A673 (cell line): Measurements from ENCODE around the gene OTOP3. TPM values are rescaled to one million over a fixed set of nuclear protein-coding genes. Genes with fewer than 3 reads are reported as not detected.

Experiments
- BruUV-seq: library from RNA; stranded (reverse); fragments of 400-500 nt; replicated peaks from 2 replicates; lab custom pipeline; 2021; lab: Mats Ljungman, UMichigan
- CTCF ChIA-PET: fragments of 300-600 bp; sonication (Branson Sonifier 250); formaldehyde crosslinking; loops from one replicate; lab custom pipeline; 2022; ENCODE audit warnings: antibody characterized with exemption; lab: Charles Lee
- POLR2A ChIA-PET: fragments of 300-600 bp; sonication (Branson Sonifier 250); formaldehyde crosslinking; loops from one replicate; lab custom pipeline; 2022; ENCODE audit warnings: antibody characterized with exemption; ENCODE audit not compliant: low non-redundant PET; lab: Charles Lee
- DNase-seq: peaks from one replicate; pipeline ENCODE4 v3.0.0-alpha.2; 2015; ENCODE audit warnings: low spot score
- H3K27ac ChIP-seq: fragments of 200-600 bp; sonication (generic); 2 replicates; pipeline ENCODE4 v1.5.1; 2016; ENCODE audit warnings: mixed run types, low read depth, mild to moderate bottlenecking, mixed read lengths, antibody characterized with exemption, low read length; ENCODE audit not compliant: poor library complexity, severe bottlenecking
- H3K27me3 ChIP-seq: fragments of 200-600 bp; sonication (generic); replicated peaks from 2 replicates; pipeline ENCODE4 v1.6.1; 2017; ENCODE audit warnings: mixed run types, low read depth, mild to moderate bottlenecking, mixed read lengths, antibody characterized with exemption, low read length; ENCODE audit not compliant: insufficient read depth, poor library complexity
- H3K36me3 ChIP-seq: fragments of 200-600 bp; sonication (generic); 2 replicates; pipeline ENCODE4 v1.6.1; 2016; ENCODE audit warnings: mixed run types, mild to moderate bottlenecking, mixed read lengths, antibody characterized with exemption, low read length; ENCODE audit not compliant: insufficient read depth, poor library complexity, severe bottlenecking
- H3K4me1 ChIP-seq: fragments of 200-600 bp; sonication (generic); 2 replicates; pipeline ENCODE4 v1.6.1; 2017; ENCODE audit warnings: mixed run types, mild to moderate bottlenecking, mixed read lengths, antibody characterized with exemption, low read length; ENCODE audit not compliant: insufficient read depth, poor library complexity, severe bottlenecking
- H3K4me3 ChIP-seq: fragments of 200-600 bp; sonication (generic); 2 replicates; pipeline ENCODE4 v1.5.1; 2016; ENCODE audit warnings: low read depth, mixed run types, mild to moderate bottlenecking, mixed read lengths, low read length; ENCODE audit not compliant: poor library complexity, severe bottlenecking
- H3K9me3 ChIP-seq: fragments of 200-600 bp; sonication (generic); 2 replicates; pipeline ENCODE4 v1.6.1; 2016; ENCODE audit warnings: mixed run types, low read depth, mild to moderate bottlenecking, mixed read lengths, antibody characterized with exemption, low read length; ENCODE audit not compliant: poor library complexity, severe bottlenecking
- EZH2 ChIP-seq: fragments of 200-600 bp; sonication (generic); IDR thresholded peaks from 2 replicates; pipeline ENCODE4 v1.6.1; 2017; ENCODE audit warnings: borderline replicate concordance, low read depth, mild to moderate bottlenecking, mixed read lengths, antibody characterized with exemption, low read length; ENCODE audit not compliant: poor library complexity, severe bottlenecking
- intact Hi-C: fragments of 100-400 bp; cut with micrococcal nuclease; formaldehyde crosslinking; loops from one replicate; pipeline ENCODE4 v1.10.0; 2022; ENCODE audit not compliant: unreplicated experiment
- total RNA-seq: library from RNA; stranded (reverse); gene quantifications from 2 replicates; pipeline ENCODE4 v1.2.3, GENCODE V29; 2021
- TF ChIP-seq, protein P1 (sequence below): fragments of 300-800, 200-600 bp; sonication (generic); conservative IDR thresholded peaks from 2 replicates; pipeline ENCODE4 v1.5.1; 2017; ENCODE audit warnings: low read depth, mild to moderate bottlenecking, antibody characterized with exemption, low read length, moderate library complexity, mixed read lengths

The OTOP3 gene
- total RNA-seq, 1 experiment from 2014 or later, result not detected

DNA sequence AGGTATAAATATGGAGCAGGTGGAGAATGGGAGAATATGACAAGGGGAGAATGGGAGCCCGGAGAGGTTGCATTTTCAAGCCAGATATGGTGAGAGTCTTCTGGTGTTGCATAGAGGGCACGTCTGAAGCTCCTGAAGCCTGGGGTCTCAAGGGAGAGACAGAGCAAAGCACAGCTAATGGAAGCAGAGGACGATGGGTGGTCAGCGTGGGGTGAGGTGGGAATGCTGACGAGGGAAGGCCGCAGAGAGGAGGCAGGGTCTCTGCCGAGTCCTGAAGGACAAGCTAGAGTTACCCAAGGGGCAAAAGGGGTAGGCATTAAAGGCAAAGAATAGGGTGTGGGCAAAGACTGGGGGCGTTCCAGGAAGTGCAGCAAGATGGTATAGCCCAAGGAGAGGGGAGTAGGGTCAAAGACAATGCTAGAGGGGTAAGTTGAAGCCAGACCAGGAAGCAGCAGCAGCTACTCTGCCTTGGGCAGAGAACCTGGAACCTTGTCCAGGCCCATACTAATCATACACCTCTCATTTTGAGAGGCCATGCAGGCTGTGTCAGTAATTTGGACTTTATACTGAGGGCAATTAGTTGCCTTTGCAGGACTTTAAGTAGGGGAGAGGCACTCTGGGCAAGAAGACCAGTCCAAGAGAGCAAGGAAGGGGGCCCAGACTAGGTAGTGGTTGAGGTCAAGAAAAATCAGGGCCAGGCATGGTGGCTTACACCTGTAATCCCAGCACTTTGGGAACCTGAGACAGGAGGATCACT lies 2.7 kb downstream of the OTOP3 start:
- Histone ChIP-seq H3K4me1 (no peaks in the 10 kb centered on the region), H3K27me3 (peaks cover 96% of the 10 kb centered on the region), H3K36me3 (no peaks in the 10 kb centered on the region), H3K4me3 (no peak overlapping the region), H3K9me3 (no peaks in the 10 kb centered on the region), H3K27ac (no peak overlapping the region)
- CTCF ChIA-PET, result no interaction called here
- DNase-seq, result no peak
- POLR2A ChIA-PET, result interaction anchor here (0.6 kb wide), 1 partner anchor 629 kb away, joined by 12 read pairs; no protein-coding TSS in a partner anchor
- BruUV-seq, result no TSS peak
- TF ChIP-seq, protein P1, sequence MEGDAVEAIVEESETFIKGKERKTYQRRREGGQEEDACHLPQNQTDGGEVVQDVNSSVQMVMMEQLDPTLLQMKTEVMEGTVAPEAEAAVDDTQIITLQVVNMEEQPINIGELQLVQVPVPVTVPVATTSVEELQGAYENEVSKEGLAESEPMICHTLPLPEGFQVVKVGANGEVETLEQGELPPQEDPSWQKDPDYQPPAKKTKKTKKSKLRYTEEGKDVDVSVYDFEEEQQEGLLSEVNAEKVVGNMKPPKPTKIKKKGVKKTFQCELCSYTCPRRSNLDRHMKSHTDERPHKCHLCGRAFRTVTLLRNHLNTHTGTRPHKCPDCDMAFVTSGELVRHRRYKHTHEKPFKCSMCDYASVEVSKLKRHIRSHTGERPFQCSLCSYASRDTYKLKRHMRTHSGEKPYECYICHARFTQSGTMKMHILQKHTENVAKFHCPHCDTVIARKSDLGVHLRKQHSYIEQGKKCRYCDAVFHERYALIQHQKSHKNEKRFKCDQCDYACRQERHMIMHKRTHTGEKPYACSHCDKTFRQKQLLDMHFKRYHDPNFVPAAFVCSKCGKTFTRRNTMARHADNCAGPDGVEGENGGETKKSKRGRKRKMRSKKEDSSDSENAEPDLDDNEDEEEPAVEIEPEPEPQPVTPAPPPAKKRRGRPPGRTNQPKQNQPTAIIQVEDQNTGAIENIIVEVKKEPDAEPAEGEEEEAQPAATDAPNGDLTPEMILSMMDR, result no peak
- no peak for TF ChIP-seq EZH2
- intact Hi-C loops, result no loop called here

DNA sequence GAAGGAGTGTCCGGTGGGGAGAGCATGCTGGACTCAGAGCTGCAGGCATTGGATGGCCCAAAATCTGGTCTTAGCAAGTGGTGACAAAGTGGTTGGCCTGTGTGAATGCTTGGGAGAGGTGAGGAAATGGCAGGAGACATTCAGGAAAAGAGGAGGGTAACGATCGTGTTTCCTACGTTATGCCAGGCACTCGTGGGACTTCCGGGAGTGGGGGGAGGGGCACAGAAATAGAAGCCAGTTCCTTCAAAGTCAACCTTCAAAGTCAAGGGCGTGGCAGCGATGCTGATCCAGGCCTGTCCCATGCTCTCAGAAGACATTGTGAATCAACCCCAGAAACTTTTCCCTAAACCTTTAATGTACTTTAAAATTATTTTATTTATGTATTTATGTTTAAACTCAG lies 3.8 kb downstream of the OTOP3 start:
- Histone ChIP-seq H3K27me3 (peaks cover 96% of the 10 kb centered on the region), H3K27ac (no peak overlapping the region), H3K9me3 (no peaks in the 10 kb centered on the region), H3K36me3 (no peaks in the 10 kb centered on the region), H3K4me3 (no peak overlapping the region), H3K4me1 (no peaks in the 10 kb centered on the region)
- intact Hi-C loops, result no loop called here
- BruUV-seq, result no TSS peak
- DNase-seq, result no peak
- TF ChIP-seq, protein P1, result no peak
- TF ChIP-seq EZH2, result no peak
- ChIA-PET POLR2A (no interaction called here), CTCF (no interaction called here)

DNA sequence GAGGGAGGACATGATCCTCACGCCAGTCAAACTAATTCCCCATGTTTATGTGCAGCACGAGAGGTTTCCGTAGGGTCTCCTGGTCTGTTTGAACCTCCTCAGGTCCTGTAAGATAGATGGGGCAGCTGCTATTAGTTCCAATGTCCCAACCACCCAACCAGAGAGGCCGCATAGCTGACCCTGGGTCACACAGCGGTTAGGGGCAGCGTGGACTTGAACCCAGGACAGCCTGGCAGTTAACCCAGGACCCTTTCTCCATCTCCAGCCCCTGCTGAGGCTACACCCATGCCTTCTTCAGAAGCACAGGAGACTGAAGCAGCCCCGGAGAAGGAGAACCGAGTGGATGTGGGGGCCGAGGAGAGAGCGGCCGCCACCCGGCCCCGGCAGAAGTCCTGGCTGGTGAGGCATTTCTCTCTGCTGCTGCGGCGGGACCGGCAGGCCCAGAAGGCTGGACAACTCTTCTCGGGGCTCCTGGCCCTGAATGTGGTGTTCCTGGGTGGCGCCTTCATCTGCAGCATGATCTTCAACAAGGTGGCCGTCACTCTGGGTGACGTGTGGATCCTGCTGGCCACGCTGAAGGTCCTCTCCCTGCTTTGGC lies 5.5 kb downstream of the OTOP3 start:
- intact Hi-C loops, result no loop called here
- no peak overlapping the region for H3K27ac ChIP-seq
- no peaks in the 10 kb centered on the region for H3K36me3 ChIP-seq
- CTCF ChIA-PET, result no interaction called here
- no peak overlapping the region for H3K4me3 ChIP-seq
- H3K4me1 ChIP-seq, result no peaks in the 10 kb centered on the region
- no peaks in the 10 kb centered on the region for H3K9me3 ChIP-seq
- TF ChIP-seq, protein P1, result no peak
- TF ChIP-seq EZH2, result no peak
- no TSS peak for BruUV-seq
- POLR2A ChIA-PET, result no interaction called here
- DNase-seq, result no peak
- H3K27me3 ChIP-seq, result peaks cover 93% of the 10 kb centered on the region
